ENCODE measurements around the gene KMT2B. TPM values are rescaled to one million over a fixed set of nuclear protein-coding genes. Genes with fewer than 3 reads are reported as not detected.

Gene KMT2B
- total and polyA plus RNA-seq, 9 of the 15 experiments (the other 6 are each of a cell fraction or from before 2014, with no cell fraction given) = 0.63 to 43.9 (median 8.1) TPM

GRCh38 chr19:35673121-35673804 lies 44.5 kb upstream of the KMT2B start (continued):
- TF ChIP-seq ZNF318 (IDR thresholded peaks at IDR 0.05; ENCODE audit: borderline replicate concordance in 1 of 2, low read depth in 1 of 2) = no peak
- peak; percentile 17; the same call in 1 of the 2 replicates for TF ChIP-seq CREM (IDR thresholded peaks at IDR 0.05; ENCODE audit: low read depth)
- TF ChIP-seq PHF21A (IDR thresholded peaks at IDR 0.05; ENCODE audit: borderline replicate concordance, low read depth) = no peak
- TF ChIP-seq CTBP1 (IDR thresholded peaks at IDR 0.05; ENCODE audit: borderline replicate concordance) = peak; percentile 54; the same call in 1 of the 2 replicates
- TF ChIP-seq EGR1 (conservative IDR thresholded peaks at IDR 0.05) = 0 out of 2 replicates have a peak, but pooled peaks have one; percentile 14
- no peak for TF ChIP-seq XRCC3 (IDR thresholded peaks at IDR 0.05)
- TF ChIP-seq HSF4 (CRISPR knock-in tag; IDR thresholded peaks at IDR 0.05; ENCODE audit: borderline replicate concordance) = no peak
- TF ChIP-seq SMAD4 (CRISPR knock-in tag; conservative IDR thresholded peaks at IDR 0.05) = no peak
- 0 out of 2 replicates have a peak, but pooled peaks have one; percentile 24 for TF ChIP-seq MAX (CRISPR knock-in tag; IDR thresholded peaks at IDR 0.05)
- TF ChIP-seq, protein P1, sequence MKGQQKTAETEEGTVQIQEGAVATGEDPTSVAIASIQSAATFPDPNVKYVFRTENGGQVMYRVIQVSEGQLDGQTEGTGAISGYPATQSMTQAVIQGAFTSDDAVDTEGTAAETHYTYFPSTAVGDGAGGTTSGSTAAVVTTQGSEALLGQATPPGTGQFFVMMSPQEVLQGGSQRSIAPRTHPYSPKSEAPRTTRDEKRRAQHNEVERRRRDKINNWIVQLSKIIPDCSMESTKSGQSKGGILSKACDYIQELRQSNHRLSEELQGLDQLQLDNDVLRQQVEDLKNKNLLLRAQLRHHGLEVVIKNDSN (CRISPR knock-in tag; IDR thresholded peaks at IDR 0.05) = peak; percentile 14; the same call in 1 of the 2 replicates
- peak; percentile 23; the same call in 1 of the 2 replicates for TF ChIP-seq ZBTB7A (IDR thresholded peaks at IDR 0.05; ENCODE audit: borderline replicate concordance, control insufficient read depth, low read depth, low read length)

Data from K562 (cell line).